H7 (cell line): Measurements from ENCODE around the gene OR2L5. TPM values are rescaled to one million over a fixed set of nuclear protein-coding genes. Genes with fewer than 3 reads are reported as not detected.

Experiments
- DNase-seq: peaks from one replicate; pipeline ENCODE4 v3.0.0; 2012
- H3K27me3 ChIP-seq: 2 replicates; pipeline ENCODE4 v1.6.0; 2011; ENCODE audit warnings: mild to moderate bottlenecking, low read length; ENCODE audit not compliant: control insufficient read depth, insufficient read depth
- H3K36me3 ChIP-seq: replicated peaks from 2 replicates; pipeline ENCODE4 v1.5.1; 2011; ENCODE audit warnings: low read length; ENCODE audit not compliant: control insufficient read depth, insufficient read depth
- H3K4me3 ChIP-seq: 2 replicates; pipeline ENCODE4 v1.5.1; 2011; ENCODE audit warnings: low read depth, mild to moderate bottlenecking, control low read depth, low read length, moderate library complexity; ENCODE audit not compliant: insufficient read depth
- total RNA-seq: library from RNA; depleted of rRNA; stranded (reverse); fragments of >200 nt; shearing (Covaris generic); gene quantifications from 2 replicates; pipeline ENCODE4 v1.2.3, GENCODE V29; 2014; rRNA removed

OR2L5 gene, protein sequence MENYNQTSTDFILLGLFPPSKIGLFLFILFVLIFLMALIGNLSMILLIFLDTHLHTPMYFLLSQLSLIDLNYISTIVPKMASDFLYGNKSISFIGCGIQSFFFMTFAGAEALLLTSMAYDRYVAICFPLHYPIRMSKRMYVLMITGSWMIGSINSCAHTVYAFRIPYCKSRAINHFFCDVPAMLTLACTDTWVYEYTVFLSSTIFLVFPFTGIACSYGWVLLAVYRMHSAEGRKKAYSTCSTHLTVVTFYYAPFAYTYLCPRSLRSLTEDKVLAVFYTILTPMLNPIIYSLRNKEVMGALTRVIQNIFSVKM
- total RNA-seq, result not detected in 2 replicates

DNA sequence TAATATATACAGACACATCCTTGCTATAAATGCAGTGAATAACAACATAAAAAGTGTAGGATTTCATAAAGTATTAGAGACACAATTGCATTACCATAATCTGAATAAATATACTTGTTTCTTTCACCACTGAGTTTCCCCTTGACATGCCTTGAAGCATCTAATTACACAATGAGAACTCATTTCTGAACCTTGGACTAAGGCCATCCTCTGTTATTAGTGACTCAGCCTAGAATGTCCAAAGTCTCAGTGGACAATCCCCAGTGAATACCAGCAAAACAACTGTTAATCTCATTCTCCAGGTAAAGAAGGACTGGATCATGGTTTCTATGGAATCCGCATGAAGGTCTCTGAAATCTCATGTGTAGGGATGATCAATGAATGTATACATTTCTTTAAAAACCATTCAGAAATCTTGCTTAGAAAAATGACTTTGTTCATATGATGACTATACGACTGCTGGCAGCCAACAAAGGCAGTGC lies at the start of gene OR2L5:
Gene OR2L5, plus strand, starts transcription at position 432 of the 482 bp plus-strand sequence. CDS start 8,288 bp downstream, outside the sequence.
- Histone ChIP-seq H3K36me3 (no peaks in the 10 kb centered on the region), H3K4me3 (no peak within 1 kb of the TSS), H3K27me3 (no peaks in the 10 kb centered on the region)
- no peak for DNase-seq

DNA sequence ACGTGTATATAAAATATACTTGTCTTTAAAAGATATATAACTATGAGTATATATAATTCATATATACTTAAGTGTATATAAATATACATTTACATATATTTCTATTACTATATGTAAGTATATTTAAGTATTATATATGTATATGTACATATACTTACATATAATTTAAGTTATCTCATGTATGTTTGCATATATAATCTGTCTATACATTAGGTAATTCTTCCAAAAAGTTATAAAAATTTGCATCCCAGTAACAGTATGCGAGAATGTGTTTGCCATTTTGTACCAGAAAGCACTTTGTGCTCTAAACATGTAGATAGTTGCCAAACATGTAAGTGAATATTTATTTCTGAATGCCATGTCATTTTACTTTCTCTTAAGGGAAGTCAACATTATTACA lies 48.5 kb upstream of the OR2L5 start, which contains the start of gene OR2AK2:
Gene OR2AK2, plus strand, starts transcription at position 301 of the 400 bp plus-strand sequence. CDS start 144 bp downstream, outside the sequence.
- H3K27me3 ChIP-seq, result no peaks in the 10 kb centered on the region
- no peak for DNase-seq

DNA sequence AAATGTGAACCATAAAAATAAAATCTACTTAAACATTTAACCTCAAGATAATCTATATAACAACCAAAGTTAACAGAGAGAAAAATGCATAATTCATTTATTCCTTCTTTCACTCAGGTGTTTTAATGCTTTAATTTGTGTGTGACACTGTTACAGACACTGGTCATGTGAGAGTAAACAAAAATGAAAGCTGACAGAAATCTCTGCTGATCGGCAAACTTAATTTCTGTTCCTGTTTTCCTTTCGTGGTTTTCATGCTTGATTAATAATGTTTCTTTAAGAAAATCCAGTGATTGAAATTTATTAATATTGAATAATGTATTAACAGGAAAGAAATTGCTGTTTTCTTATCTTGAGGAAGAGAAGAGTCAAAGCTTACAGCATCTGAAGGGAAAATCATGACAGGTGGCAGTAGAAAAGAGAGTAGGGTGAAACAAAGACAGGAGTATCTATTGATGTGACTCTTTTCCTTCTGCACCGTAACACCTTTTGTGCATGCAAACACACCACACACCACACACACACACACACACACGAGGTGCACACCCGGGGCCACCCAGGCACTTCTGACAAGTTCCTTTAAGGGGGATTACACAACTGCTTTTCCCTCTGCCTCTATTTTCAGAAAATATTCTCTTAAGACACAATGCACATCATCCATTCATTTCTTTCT lies 46.8 kb upstream of the OR2L5 start:
- H3K27me3 ChIP-seq, result no peaks in the 10 kb centered on the region
- DNase-seq, result no peak
- H3K36me3 ChIP-seq, result no peaks in the 10 kb centered on the region
- H3K4me3 ChIP-seq, result no peak overlapping the region

More for the DNA sequence above, 48.5 kb upstream of the OR2L5 start, which contains the start of gene OR2AK2:
- Histone ChIP-seq H3K4me3 (no peak within 1 kb of the TSS), H3K36me3 (no peaks in the 10 kb centered on the region)

DNA sequence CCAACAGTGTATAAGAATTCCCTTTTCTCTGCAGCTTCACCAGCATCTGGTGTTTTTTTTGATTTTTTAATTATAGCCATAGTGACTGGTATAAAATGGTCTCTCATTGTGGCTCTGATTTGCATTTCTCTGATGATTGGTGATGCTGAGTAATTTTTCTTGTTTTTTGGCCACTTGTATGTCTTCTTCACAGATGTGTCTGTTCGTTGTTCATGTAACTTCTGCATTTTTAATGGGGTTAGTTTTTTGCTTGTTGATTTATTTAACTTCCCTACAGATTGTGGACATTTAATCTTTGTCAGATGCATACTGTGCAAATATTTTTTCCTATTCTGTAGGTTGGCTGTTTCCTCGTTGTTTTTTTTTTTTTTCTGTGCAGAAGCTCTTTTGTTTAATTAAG lies 20.5 kb upstream of the OR2L5 start:
- no peak for DNase-seq
- Histone ChIP-seq H3K27me3 (no peaks in the 10 kb centered on the region), H3K4me3 (no peak overlapping the region), H3K36me3 (no peaks in the 10 kb centered on the region)

DNA sequence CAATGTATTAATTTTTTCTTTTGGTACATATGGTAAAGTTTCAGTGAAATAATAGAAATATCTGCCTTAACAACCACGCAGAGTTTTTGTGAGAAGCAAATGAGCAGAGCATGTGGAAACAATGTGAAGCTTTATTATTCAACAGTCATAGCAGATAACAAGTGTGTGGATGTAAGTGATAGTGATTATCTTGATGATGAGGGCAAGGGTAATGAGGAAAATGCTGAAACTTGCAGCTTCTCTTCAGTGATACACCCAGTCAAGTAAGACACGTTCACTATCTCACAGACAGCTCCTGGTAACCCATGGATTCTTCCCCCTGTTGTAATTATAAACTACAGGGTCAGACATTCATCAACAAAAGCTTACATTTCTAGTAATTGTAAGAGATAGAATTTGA lies 14.6 kb upstream of the OR2L5 start:
- H3K4me3 ChIP-seq, result no peak overlapping the region
- H3K27me3 ChIP-seq, result no peaks in the 10 kb centered on the region
- no peaks in the 10 kb centered on the region for H3K36me3 ChIP-seq
- DNase-seq, result no peak

DNA sequence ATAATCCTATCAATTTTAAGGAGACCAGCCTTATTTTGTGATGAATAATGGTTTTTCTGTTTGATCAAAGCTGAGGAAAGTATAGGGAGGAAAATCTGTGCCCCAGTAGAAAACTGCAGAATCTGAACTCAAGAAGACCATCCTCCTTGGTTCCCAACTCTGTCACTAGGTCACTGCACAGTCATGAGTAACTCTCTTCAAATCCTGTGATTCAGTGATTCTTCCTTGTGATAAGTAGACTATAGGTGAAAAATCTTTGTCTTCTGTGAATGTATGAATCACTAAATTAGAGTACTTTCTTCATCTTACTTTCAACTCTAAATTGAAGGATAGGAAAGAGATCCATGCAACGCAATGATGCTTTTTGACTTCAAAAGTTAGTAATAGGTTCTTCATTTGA lies 13.3 kb upstream of the OR2L5 start:
- Histone ChIP-seq H3K27me3 (no peaks in the 10 kb centered on the region), H3K36me3 (no peaks in the 10 kb centered on the region), H3K4me3 (no peak overlapping the region)
- DNase-seq, result no peak

DNA sequence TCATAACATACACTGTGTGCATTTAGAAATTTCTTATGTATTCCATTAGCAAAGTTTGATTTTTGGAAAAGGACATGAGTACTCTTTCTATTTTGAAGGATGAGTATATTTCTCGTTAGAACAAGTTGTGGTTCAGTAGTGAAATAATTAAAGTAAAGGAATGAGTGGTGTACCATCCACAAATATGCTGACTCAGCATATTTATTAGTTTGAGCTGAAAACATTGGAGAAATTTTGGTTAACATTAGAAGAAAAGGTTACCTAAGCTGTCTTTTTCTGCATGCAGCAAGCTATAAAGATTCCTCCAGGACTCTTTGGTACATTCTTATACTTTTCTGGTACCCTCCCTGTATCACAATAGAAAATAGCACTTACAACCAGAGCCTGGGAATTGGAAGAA lies 5.7 kb upstream of the OR2L5 start:
- no peaks in the 10 kb centered on the region for H3K27me3 ChIP-seq
- no peak overlapping the region for H3K4me3 ChIP-seq
- no peak for DNase-seq
- H3K36me3 ChIP-seq, result no peaks in the 10 kb centered on the region

DNA sequence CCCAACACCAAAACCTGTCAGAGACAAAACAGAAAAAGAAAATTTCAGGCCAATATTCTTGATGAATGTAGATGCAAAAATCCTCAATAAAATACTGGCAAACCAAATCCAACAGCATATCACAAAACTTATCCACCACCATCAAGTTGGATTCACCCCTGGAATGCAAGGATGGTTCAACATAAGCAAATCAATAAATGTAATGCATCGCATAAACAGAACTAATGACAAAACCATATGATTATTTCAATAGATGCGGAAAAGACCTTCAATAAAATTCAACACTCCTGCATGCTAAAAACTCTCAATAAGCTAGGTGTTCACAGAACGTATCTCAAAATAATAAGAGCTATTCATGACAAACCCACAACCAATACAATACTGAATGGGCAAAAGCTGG lies 3.8 kb upstream of the OR2L5 start:
- no peaks in the 10 kb centered on the region for H3K36me3 ChIP-seq
- H3K27me3 ChIP-seq, result no peaks in the 10 kb centered on the region
- H3K4me3 ChIP-seq, result no peak overlapping the region
- no peak for DNase-seq

DNA sequence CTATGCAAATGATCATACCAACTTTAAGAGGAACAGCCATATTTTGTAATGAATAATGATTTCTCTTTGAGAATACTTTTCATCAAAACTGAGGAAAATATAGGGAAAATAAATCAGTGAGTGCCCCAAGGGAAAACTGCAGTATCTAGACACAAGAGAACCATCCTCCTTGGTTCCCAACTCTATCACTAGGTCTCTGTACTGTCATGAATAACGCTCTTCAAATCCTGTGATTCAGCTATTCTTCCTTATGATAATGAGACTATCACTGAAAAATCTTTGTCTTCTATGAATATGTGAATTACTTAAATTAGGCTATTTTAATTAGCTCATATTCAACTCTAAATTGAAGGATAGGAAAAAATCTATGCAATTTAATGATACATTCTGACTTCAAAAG lies 2.3 kb downstream of the OR2L5 start:
- H3K36me3 ChIP-seq, result no peaks in the 10 kb centered on the region
- no peak overlapping the region for H3K4me3 ChIP-seq
- no peaks in the 10 kb centered on the region for H3K27me3 ChIP-seq
- DNase-seq, result no peak

DNA sequence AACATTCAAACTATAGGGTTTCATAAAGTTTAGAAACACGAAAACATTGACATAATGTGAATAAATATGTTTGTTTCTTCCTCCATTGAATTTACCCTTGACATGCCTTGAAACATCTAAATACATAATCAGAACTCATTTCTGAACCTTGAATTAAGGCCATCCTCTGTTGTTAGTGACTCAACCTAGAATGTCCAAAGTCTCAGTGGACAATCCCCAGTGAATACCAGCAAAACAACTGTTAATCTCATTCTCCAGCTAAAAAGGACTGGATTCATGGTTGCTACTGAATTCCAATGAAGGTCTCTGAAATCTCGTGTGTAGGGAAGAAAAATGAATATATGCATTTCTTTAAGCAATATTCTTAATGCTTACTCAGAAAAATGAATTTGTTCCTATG lies 16.3 kb downstream of the OR2L5 start, which contains the start of gene OR2L2:
Gene OR2L2, plus strand, starts transcription at position 301 of the 400 bp plus-strand sequence. CDS start 8,198 bp downstream, outside the sequence.
- H3K36me3 ChIP-seq, result no peaks in the 10 kb centered on the region
- H3K27me3 ChIP-seq, result no peaks in the 10 kb centered on the region
- DNase-seq, result no peak
- H3K4me3 ChIP-seq, result no peak within 1 kb of the TSS

DNA sequence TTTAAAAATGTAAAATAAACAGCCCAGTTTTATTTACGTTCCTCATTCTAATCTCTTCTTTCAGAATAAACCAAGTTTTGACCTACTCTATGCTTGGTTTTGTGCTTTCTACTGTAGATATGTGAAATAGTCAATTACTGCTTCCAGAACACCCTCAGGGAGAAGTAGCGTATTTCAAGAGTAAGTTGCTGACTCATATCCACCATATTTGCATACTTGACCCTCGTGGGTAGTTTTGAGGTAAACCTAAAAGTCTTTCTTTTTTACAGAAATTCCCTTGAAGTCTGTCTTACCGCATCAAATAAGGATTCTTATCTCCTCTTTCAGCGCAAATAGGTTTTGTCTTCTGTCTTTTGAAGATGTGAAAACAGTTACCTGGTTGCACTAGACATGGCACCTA lies 31.7 kb downstream of the OR2L5 start:
- DNase-seq, result no peak
- Histone ChIP-seq H3K27me3 (no peaks in the 10 kb centered on the region), H3K4me3 (no peak overlapping the region), H3K36me3 (no peaks in the 10 kb centered on the region)

DNA sequence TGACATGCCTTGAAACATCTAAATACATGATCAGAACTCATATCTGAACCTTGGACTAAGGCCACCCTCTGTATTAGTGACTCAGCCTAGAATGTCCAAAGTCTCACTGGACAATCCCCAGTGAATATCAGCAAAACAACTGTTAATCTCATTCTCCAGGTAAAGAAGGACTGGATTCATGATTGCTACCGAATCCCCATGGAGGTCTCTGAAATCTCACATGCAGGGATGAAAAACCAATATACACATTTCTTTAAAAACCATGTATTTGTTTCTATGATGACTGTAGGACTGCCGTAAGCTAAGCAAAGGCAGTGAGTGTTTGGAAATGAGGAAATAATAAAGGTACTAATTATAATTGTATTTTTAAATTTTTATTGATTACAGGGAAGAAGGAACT lies 33.1 kb downstream of the OR2L5 start, which contains the start of gene OR2L3:
Gene OR2L3, plus strand, starts transcription at position 301 of the 400 bp plus-strand sequence. CDS start 13,846 bp downstream, outside the sequence.
- no peak for DNase-seq
- Histone ChIP-seq H3K27me3 (no peaks in the 10 kb centered on the region), H3K4me3 (no peak within 1 kb of the TSS), H3K36me3 (no peaks in the 10 kb centered on the region)

DNA sequence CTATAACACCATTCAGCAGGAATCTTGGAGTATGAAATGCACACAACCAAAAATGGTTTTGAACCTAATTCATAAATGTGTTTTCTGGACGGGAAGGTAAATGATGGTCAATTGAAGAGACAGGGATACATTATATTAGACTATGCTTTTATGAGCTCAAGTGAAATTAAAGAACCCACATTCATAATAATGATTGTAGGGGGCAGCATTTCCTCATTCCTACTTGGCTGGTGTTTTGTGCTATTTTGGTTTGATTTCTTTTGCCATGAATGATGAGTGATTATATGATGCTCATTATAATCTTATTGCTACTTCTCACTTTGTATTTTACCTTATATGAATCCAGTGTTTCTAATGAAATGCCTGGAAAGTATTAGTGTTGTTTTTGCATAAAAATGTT lies 33.5 kb downstream of the OR2L5 start:
- DNase-seq, result no peak

DNA sequence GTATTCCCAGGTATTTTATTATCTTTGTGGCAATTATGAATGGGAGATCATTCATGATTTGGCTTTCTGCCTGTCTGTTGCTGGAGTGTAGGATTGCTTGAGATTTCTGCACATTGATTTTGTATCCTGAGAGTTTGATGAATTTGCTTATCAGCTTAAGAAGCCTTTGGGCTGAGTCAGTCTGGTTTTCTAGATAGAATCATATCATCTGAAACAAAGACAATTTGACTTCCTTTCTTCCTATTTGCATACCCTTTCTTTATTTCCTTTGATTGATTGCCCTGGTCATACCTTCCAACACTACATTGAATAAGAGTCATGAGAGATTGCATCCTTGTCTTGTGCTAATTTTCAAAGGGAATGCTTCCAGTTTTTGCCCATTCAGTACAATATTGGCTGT lies 41.2 kb downstream of the OR2L5 start:
- H3K4me3 ChIP-seq, result no peak overlapping the region
- DNase-seq, result no peak
- no peaks in the 10 kb centered on the region for H3K27me3 ChIP-seq
- no peaks in the 10 kb centered on the region for H3K36me3 ChIP-seq

More for the DNA sequence above, 33.5 kb downstream of the OR2L5 start:
- H3K4me3 ChIP-seq, result no peak overlapping the region
- H3K27me3 ChIP-seq, result no peaks in the 10 kb centered on the region
- H3K36me3 ChIP-seq, result no peaks in the 10 kb centered on the region

DNA sequence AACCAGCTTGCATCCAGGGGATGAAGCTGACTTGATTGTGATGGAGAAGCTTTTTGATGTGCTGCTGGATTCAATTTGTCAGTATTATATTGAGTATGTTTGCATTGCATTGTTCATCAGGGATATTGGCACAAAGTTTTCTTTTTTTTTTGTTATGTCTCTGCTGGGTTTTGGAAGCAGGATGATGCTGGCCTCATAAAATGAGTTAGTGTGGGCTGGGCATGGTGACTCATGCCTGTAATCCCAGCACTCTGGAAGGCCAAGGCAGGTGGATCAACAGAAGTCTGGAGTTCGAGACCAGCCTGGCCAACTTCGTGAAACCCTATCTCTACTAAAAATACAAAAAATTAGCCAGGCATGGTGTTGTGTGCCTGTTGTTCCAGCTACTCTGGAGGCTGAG lies 41.8 kb downstream of the OR2L5 start:
- Histone ChIP-seq H3K27me3 (no peaks in the 10 kb centered on the region), H3K4me3 (no peak overlapping the region), H3K36me3 (no peaks in the 10 kb centered on the region)
- no peak for DNase-seq
